ENCODE data around the gene POGLUT2.

DNA sequence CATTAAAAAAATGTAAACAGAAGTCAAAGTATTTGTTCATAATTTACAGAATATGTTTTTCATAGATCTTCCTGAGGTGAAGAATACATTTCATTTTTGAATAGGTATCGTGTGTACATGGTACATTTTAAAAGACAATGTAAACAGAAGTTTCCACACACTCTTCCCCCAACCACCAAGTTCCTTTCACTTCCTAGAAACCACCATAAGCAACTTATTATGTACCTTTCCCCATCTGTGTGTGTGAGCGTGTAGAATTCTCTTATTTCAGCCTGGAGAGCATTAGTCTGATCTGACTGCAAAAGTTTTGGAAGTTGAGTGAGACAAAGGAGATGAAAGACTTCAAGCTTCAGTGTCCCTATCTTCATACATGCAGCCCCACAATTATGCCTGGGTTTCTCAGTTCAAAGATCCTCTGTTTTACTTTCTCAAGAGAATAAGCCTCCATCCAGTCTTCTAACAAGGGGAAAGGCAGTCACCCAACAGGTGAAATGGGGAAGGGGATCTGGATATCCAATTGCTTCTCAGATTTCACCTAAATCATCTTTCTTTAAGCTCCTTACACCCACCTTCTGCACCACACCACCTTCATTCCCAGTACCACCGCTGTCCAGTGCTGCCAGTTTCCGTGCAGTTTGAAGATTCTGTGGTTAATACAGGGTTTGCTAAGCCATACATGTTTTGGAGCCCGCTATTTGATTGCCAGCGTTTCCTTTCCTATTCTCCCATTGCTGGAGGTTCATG, 27.3 kb downstream of the POGLUT2 start:
- TF ChIP-seq, protein P1, sequence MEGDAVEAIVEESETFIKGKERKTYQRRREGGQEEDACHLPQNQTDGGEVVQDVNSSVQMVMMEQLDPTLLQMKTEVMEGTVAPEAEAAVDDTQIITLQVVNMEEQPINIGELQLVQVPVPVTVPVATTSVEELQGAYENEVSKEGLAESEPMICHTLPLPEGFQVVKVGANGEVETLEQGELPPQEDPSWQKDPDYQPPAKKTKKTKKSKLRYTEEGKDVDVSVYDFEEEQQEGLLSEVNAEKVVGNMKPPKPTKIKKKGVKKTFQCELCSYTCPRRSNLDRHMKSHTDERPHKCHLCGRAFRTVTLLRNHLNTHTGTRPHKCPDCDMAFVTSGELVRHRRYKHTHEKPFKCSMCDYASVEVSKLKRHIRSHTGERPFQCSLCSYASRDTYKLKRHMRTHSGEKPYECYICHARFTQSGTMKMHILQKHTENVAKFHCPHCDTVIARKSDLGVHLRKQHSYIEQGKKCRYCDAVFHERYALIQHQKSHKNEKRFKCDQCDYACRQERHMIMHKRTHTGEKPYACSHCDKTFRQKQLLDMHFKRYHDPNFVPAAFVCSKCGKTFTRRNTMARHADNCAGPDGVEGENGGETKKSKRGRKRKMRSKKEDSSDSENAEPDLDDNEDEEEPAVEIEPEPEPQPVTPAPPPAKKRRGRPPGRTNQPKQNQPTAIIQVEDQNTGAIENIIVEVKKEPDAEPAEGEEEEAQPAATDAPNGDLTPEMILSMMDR (conservative IDR thresholded peaks at IDR 0.05; ENCODE audit: low read depth in 2 of 2): no peak
- TF ChIP-seq, protein P2, sequence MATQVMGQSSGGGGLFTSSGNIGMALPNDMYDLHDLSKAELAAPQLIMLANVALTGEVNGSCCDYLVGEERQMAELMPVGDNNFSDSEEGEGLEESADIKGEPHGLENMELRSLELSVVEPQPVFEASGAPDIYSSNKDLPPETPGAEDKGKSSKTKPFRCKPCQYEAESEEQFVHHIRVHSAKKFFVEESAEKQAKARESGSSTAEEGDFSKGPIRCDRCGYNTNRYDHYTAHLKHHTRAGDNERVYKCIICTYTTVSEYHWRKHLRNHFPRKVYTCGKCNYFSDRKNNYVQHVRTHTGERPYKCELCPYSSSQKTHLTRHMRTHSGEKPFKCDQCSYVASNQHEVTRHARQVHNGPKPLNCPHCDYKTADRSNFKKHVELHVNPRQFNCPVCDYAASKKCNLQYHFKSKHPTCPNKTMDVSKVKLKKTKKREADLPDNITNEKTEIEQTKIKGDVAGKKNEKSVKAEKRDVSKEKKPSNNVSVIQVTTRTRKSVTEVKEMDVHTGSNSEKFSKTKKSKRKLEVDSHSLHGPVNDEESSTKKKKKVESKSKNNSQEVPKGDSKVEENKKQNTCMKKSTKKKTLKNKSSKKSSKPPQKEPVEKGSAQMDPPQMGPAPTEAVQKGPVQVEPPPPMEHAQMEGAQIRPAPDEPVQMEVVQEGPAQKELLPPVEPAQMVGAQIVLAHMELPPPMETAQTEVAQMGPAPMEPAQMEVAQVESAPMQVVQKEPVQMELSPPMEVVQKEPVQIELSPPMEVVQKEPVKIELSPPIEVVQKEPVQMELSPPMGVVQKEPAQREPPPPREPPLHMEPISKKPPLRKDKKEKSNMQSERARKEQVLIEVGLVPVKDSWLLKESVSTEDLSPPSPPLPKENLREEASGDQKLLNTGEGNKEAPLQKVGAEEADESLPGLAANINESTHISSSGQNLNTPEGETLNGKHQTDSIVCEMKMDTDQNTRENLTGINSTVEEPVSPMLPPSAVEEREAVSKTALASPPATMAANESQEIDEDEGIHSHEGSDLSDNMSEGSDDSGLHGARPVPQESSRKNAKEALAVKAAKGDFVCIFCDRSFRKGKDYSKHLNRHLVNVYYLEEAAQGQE (IDR thresholded peaks at IDR 0.05; ENCODE audit: unreplicated experiment): no peak
- TF ChIP-seq POLR2AphosphoS5 (IDR thresholded peaks at IDR 0.05; ENCODE audit: low read depth): no peak
- TF ChIP-seq EZH2 (IDR thresholded peaks at IDR 0.05; ENCODE audit: low read depth, unreplicated experiment): no peak
- no peak for TF ChIP-seq JUNB (IDR thresholded peaks at IDR 0.05; ENCODE audit: unreplicated experiment)
- TF ChIP-seq EZH2phosphoT487 (IDR thresholded peaks at IDR 0.05; ENCODE audit: unreplicated experiment): no peak
- TF ChIP-seq, protein P3, sequence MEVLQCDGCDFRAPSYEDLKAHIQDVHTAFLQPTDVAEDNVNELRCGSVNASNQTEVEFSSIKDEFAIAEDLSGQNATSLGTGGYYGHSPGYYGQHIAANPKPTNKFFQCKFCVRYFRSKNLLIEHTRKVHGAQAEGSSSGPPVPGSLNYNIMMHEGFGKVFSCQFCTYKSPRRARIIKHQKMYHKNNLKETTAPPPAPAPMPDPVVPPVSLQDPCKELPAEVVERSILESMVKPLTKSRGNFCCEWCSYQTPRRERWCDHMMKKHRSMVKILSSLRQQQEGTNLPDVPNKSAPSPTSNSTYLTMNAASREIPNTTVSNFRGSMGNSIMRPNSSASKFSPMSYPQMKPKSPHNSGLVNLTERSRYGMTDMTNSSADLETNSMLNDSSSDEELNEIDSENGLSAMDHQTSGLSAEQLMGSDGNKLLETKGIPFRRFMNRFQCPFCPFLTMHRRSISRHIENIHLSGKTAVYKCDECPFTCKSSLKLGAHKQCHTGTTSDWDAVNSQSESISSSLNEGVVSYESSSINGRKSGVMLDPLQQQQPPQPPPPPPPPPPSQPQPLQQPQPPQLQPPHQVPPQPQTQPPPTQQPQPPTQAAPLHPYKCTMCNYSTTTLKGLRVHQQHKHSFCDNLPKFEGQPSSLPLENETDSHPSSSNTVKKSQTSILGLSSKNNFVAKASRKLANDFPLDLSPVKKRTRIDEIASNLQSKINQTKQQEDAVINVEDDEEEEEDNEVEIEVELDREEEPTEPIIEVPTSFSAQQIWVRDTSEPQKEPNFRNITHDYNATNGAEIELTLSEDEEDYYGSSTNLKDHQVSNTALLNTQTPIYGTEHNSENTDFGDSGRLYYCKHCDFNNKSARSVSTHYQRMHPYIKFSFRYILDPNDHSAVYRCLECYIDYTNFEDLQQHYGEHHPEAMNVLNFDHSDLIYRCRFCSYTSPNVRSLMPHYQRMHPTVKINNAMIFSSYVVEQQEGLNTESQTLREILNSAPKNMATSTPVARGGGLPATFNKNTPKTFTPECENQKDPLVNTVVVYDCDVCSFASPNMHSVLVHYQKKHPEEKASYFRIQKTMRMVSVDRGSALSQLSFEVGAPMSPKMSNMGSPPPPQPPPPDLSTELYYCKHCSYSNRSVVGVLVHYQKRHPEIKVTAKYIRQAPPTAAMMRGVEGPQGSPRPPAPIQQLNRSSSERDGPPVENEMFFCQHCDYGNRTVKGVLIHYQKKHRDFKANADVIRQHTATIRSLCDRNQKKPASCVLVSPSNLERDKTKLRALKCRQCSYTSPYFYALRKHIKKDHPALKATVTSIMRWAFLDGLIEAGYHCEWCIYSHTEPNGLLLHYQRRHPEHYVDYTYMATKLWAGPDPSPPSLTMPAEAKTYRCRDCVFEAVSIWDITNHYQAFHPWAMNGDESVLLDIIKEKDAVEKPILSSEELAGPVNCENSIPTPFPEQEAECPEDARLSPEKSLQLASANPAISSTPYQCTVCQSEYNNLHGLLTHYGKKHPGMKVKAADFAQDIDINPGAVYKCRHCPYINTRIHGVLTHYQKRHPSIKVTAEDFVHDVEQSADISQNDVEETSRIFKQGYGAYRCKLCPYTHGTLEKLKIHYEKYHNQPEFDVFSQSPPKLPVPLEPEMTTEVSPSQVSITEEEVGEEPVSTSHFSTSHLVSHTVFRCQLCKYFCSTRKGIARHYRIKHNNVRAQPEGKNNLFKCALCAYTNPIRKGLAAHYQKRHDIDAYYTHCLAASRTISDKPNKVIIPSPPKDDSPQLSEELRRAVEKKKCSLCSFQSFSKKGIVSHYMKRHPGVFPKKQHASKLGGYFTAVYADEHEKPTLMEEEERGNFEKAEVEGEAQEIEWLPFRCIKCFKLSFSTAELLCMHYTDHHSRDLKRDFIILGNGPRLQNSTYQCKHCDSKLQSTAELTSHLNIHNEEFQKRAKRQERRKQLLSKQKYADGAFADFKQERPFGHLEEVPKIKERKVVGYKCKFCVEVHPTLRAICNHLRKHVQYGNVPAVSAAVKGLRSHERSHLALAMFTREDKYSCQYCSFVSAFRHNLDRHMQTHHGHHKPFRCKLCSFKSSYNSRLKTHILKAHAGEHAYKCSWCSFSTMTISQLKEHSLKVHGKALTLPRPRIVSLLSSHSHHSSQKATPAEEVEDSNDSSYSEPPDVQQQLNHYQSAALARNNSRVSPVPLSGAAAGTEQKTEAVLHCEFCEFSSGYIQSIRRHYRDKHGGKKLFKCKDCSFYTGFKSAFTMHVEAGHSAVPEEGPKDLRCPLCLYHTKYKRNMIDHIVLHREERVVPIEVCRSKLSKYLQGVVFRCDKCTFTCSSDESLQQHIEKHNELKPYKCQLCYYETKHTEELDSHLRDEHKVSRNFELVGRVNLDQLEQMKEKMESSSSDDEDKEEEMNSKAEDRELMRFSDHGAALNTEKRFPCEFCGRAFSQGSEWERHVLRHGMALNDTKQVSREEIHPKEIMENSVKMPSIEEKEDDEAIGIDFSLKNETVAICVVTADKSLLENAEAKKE (CRISPR knock-in tag; IDR thresholded peaks at IDR 0.05): no peak
- no peak for TF ChIP-seq ZNF114 (CRISPR knock-in tag; IDR thresholded peaks at IDR 0.05)
- TF ChIP-seq, protein P4, sequence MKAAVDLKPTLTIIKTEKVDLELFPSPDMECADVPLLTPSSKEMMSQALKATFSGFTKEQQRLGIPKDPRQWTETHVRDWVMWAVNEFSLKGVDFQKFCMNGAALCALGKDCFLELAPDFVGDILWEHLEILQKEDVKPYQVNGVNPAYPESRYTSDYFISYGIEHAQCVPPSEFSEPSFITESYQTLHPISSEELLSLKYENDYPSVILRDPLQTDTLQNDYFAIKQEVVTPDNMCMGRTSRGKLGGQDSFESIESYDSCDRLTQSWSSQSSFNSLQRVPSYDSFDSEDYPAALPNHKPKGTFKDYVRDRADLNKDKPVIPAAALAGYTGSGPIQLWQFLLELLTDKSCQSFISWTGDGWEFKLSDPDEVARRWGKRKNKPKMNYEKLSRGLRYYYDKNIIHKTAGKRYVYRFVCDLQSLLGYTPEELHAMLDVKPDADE (IDR thresholded peaks at IDR 0.05): no peak

Measured in GM23338 (cell line).